Airway epithelial cell (primary cell): ENCODE measurements around the gene DMPK. TPM values are rescaled to one million over a fixed set of nuclear protein-coding genes. Genes with fewer than 3 reads are reported as not detected.

ENCODE experiments used
- total RNA-seq: library from RNA; depleted of rRNA; stranded (reverse); fragments of >200 nt; gene quantifications from 2 replicates; pipeline ENCODE4 v1.2.3, GENCODE V29; 2015

The DMPK gene
- total RNA-seq: 5.2 and 6.8 TPM in 2 replicates

GRCh38 chr19:45782162-45782691 lies at the start of gene DMPK:
TSS of gene DMPK (minus strand) at chr19:45782490. CDS start at chr19:45782352, 138 bp downstream.

GRCh38 chr19:45814851-45815480 lies 32.7 kb upstream of the DMPK start, which contains the start of gene RSPH6A:
TSS of gene RSPH6A (minus strand) at chr19:45815308. CDS start at chr19:45815176, 132 bp downstream.

GRCh38 chr19:45792470-45793177 lies 10.3 kb upstream of the DMPK start, which contains the start of gene DMWD:
TSS of gene DMWD (minus strand) at chr19:45792845. CDS start at chr19:45792756, 89 bp downstream.

GRCh38 chr19:45768984-45769782 lies 13.1 kb downstream of the DMPK start, which contains the start of gene SIX5:
TSS of gene SIX5 (minus strand) at chr19:45769252. CDS start at chr19:45768844, 408 bp downstream.

GRCh38 chr19:45733160-45733810 lies 49.0 kb downstream of the DMPK start, which contains the start of gene MEIOSIN:
TSS of gene MEIOSIN (plus strand) at chr19:45733439. CDS start at chr19:45735377, 1,938 bp downstream.

GRCh38 chr19:45730368-45731288 lies 51.7 kb downstream of the DMPK start, which contains the start of gene FBXO46:
TSS of gene FBXO46 (minus strand) at chr19:45730896. CDS start at chr19:45713495, 17,401 bp downstream.

Other genes with a start within 250 kb of the DMPK start
- 11.7 and 13.1 TPM in 2 replicates for gene OPA3, start 197.7 kb downstream of the DMPK start, total RNA-seq
- gene GPR4, start 180.3 kb downstream of the DMPK start, total RNA-seq: not detected in 2 replicates
- 54.8 and 64.7 TPM in 2 replicates for gene EML2, start 143.1 kb downstream of the DMPK start, total RNA-seq
- 1.2 and 3.7 TPM in 2 replicates for gene GIPR, start 114.3 kb downstream of the DMPK start, total RNA-seq
- 333 and 378 TPM in 2 replicates for gene SNRPD2, start 90.5 kb downstream of the DMPK start, total RNA-seq
- gene QPCTL, start 89.8 kb downstream of the DMPK start, total RNA-seq: 22.2 and 27.9 TPM in 2 replicates
- 15.8 and 19.8 TPM in 2 replicates for gene FBXO46, start 51.6 kb downstream of the DMPK start, total RNA-seq
- not detected in 2 replicates for gene MEIOSIN, start 49.1 kb downstream of the DMPK start, total RNA-seq
- gene SIX5, start 13.2 kb downstream of the DMPK start, total RNA-seq: 10.5 and 11.7 TPM in 2 replicates
- gene DMWD, start 10.4 kb upstream of the DMPK start, total RNA-seq: 20.0 and 24.5 TPM in 2 replicates
- gene RSPH6A, start 32.8 kb upstream of the DMPK start, total RNA-seq: not detected in 2 replicates
- 30.1 and 37.5 TPM in 2 replicates for gene SYMPK, start 80.7 kb upstream of the DMPK start, total RNA-seq
- gene FOXA3, start 81.8 kb upstream of the DMPK start, total RNA-seq: not detected in 2 replicates
- gene IRF2BP1, start 103.7 kb upstream of the DMPK start, total RNA-seq: 25.5 and 28.0 TPM in 2 replicates
- 1.2 and 3.2 TPM in 2 replicates for gene MYPOP, start 120.1 kb upstream of the DMPK start, total RNA-seq
- gene NANOS2, start 132.3 kb upstream of the DMPK start, total RNA-seq: not detected in 2 replicates
- not detected in 2 replicates for gene NOVA2, start 191.4 kb upstream of the DMPK start, total RNA-seq
- gene CCDC61, start 213.0 kb upstream of the DMPK start, total RNA-seq: 12.4 and 14.6 TPM in 2 replicates
- not detected in 2 replicates for gene PGLYRP1, start 240.6 kb upstream of the DMPK start, total RNA-seq